ENCODE data around the gene PKD1L1. TPM values are rescaled to one million over a fixed set of nuclear protein-coding genes. Genes with fewer than 3 reads are reported as not detected.

Gene PKD1L1
- total and polyA plus RNA-seq, 12 donors, result 0.11 to 1.0 (median 0.17) TPM; not detected in 1

DNA sequence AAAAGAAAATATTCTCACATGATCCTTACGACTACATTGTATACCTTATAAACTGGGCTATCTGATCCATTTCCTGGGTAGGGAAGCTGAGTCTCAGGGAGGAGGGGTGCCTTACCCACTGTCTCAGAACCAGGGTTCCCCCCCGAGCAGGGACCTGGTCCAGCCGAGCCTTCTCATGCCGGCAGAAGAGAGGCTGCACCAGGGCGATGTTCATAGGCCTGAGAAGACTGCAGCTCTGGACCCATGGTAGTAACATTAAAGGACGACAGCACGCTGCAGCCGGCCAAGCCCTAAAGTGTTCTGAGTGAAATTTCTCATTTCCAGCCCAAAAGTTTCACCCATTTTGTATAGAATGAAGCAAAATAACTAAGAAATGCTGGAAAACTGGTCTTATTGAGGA lies 203.4 kb downstream of the PKD1L1 start:
- H3K4me1 ChIP-seq (replicated peaks in 1 of 2), result no peaks in the 10 kb centered on the region
- WGBS, 4 donors, result 86 to 97% (median 93%) methylated on average over 8 of the region's 8 CpGs
- H3K4me3 ChIP-seq, result no peak overlapping the region
- intact Hi-C loops (cut with DNase I), result no loop called here
- no peaks in the 10 kb centered on the region for H3K9me3 ChIP-seq (replicated peaks in 1 of 3)
- DNase-seq, result peak in 1 of 7 donors; percentile 29
- H3K27ac ChIP-seq, result no peak overlapping the region
- TF ChIP-seq POLR2A (IDR thresholded peaks at IDR 0.05), result no peak
- TF ChIP-seq, protein P1, sequence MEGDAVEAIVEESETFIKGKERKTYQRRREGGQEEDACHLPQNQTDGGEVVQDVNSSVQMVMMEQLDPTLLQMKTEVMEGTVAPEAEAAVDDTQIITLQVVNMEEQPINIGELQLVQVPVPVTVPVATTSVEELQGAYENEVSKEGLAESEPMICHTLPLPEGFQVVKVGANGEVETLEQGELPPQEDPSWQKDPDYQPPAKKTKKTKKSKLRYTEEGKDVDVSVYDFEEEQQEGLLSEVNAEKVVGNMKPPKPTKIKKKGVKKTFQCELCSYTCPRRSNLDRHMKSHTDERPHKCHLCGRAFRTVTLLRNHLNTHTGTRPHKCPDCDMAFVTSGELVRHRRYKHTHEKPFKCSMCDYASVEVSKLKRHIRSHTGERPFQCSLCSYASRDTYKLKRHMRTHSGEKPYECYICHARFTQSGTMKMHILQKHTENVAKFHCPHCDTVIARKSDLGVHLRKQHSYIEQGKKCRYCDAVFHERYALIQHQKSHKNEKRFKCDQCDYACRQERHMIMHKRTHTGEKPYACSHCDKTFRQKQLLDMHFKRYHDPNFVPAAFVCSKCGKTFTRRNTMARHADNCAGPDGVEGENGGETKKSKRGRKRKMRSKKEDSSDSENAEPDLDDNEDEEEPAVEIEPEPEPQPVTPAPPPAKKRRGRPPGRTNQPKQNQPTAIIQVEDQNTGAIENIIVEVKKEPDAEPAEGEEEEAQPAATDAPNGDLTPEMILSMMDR (IDR thresholded peaks at IDR 0.05), result no peak
- H3K27me3 ChIP-seq, result no peaks in the 10 kb centered on the region
- no peaks in the 10 kb centered on the region for H3K36me3 ChIP-seq (replicated peaks in 1 of 2)

DNA sequence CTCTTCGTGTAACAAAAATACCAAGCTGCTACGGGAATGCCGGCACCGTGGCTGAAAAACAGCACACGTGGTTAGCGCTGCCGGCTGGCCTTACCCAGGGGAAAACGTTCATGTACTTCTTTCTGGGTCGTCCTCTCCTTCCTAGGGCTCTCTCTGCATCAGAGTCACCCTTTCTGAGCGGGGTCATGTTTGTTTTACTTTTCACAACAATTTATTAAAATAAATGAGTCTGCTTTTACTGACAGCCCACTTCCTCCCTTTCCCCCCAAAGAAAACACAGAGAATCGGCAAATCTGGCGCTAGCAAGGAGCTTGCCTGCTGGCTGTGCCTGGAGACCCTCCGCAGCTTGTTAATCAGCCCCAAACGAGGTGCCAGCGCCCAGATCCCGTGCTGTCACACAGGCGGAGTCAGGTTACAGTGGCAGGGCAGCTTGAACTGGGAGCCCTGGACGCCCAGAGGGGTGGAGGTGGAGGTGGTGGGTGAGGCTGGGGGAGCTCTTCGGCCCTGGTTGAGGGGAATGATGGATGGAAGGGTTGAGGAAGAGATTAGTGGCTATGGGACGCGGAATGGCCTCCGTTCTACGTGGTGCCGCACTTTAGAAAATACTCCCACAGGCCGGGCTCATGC lies 204.2 kb downstream of the PKD1L1 start:
- Histone ChIP-seq H3K27me3 (no peaks in the 10 kb centered on the region), H3K4me3 (no peak overlapping the region), H3K36me3 (replicated peaks in 1 of 2) (no peaks in the 10 kb centered on the region), H3K4me1 (replicated peaks in 1 of 2) (no peaks in the 10 kb centered on the region), H3K27ac (peak overlapping the region in 1 of 5 donors; percentile 59), H3K9me3 (replicated peaks in 1 of 3) (no peaks in the 10 kb centered on the region)
- 62 to 69% (median 65%) methylated on average over 24 to 25 of the region's 25 CpGs for WGBS, 4 donors
- intact Hi-C loops (cut with DNase I), result no loop called here
- DNase-seq, result peak in 1 of 7 donors; percentile 49
- TF ChIP-seq, protein P1 (IDR thresholded peaks at IDR 0.05), result no peak
- TF ChIP-seq POLR2A (IDR thresholded peaks at IDR 0.05), result no peak

GRCh38 chr7:47741984-47742383 lies 206.3 kb downstream of the PKD1L1 start:
- no peak for TF ChIP-seq POLR2A (IDR thresholded peaks at IDR 0.05)
- TF ChIP-seq, protein P1 (IDR thresholded peaks at IDR 0.05), result no peak
- Histone ChIP-seq H3K9me3 (replicated peaks in 1 of 3) (no peaks in the 10 kb centered on the region), H3K4me1 (replicated peaks in 1 of 2) (no peaks in the 10 kb centered on the region), H3K36me3 (replicated peaks in 1 of 2) (no peaks in the 10 kb centered on the region), H3K4me3 (no peak overlapping the region), H3K27me3 (no peaks in the 10 kb centered on the region), H3K27ac (no peak overlapping the region)
- intact Hi-C loops (cut with DNase I), result no loop called here
- DNase-seq, result peak in 1 of 7 donors; percentile 7
- WGBS, 4 donors, result 88 to 91% (median 89%) methylated on average over 6 of the region's 6 CpGs

- no peak overlapping the region for H3K4me3 ChIP-seq
- intact Hi-C loops (cut with DNase I), result no loop called here
These were observed 208.4 kb downstream of the PKD1L1 start for GRCh38 chr7:47739891-47740290.

More at GRCh38 chr7:47739891-47740290, 208.4 kb downstream of the PKD1L1 start:
- Histone ChIP-seq H3K36me3 (replicated peaks in 1 of 2) (no peaks in the 10 kb centered on the region), H3K9me3 (replicated peaks in 1 of 3) (no peaks in the 10 kb centered on the region), H3K27me3 (no peaks in the 10 kb centered on the region), H3K27ac (no peak overlapping the region), H3K4me1 (replicated peaks in 1 of 2) (no peaks in the 10 kb centered on the region)
- 85 to 93% (median 86%) methylated on average over 8 of the region's 8 CpGs for WGBS, 4 donors
- no peak for TF ChIP-seq POLR2A (IDR thresholded peaks at IDR 0.05)
- TF ChIP-seq, protein P1 (IDR thresholded peaks at IDR 0.05), result no peak
- peak in 1 of 7 donors; percentile 4 for DNase-seq

Measured in adrenal gland (tissue), 12 donors.